ENCODE data around the gene MED29.
A peak's percentile ranks its signal among the peaks of the same experiment; 100 is the strongest.

The MED29 gene

GRCh38 chr19:39411081-39411831 is 20.1 kb downstream of the MED29 start:
- peak; percentile 29 for DNase-seq (ENCODE audit: low spot score)

GRCh38 chr19:39411832-39412099 is 20.6 kb downstream of the MED29 start:
- peak; percentile 93 for DNase-seq (ENCODE audit: low spot score)

GRCh38 chr19:39412100-39412866 is 21.1 kb downstream of the MED29 start, which contains the start of gene PLEKHG2:
Gene PLEKHG2, plus strand, starts transcription at chr19:39412669. Its CDS starts 1,418 bp downstream, at chr19:39414087.
- DNase-seq (ENCODE audit: low spot score) = peak; percentile 98

GRCh38 chr19:39412867-39413271 is 21.7 kb downstream of the MED29 start:
- DNase-seq (ENCODE audit: low spot score) = no peak

GRCh38 chr19:39413272-39413910 is 22.2 kb downstream of the MED29 start:
- no peak for DNase-seq (ENCODE audit: low spot score)

- no peak for DNase-seq (ENCODE audit: low spot score)
Observed at GRCh38 chr19:39413911-39414608, 22.9 kb downstream of the MED29 start.

GRCh38 chr19:39415111-39416046 is 24.2 kb downstream of the MED29 start:
- DNase-seq (ENCODE audit: low spot score) = no peak

- DNase-seq (ENCODE audit: low spot score) = no peak
Observed at GRCh38 chr19:39416152-39417120, 25.3 kb downstream of the MED29 start.

GRCh38 chr19:39417463-39418181 is 26.4 kb downstream of the MED29 start:
- no peak for DNase-seq (ENCODE audit: low spot score)

- no peak for DNase-seq (ENCODE audit: low spot score)
Observed at GRCh38 chr19:39419003-39419402, 27.8 kb downstream of the MED29 start.

- no peak for DNase-seq (ENCODE audit: low spot score)
Observed at GRCh38 chr19:39420769-39421168, 29.6 kb downstream of the MED29 start.

- no peak for DNase-seq (ENCODE audit: low spot score)
Observed at GRCh38 chr19:39422020-39422419, 30.8 kb downstream of the MED29 start.

- no peak for DNase-seq (ENCODE audit: low spot score)
Observed at GRCh38 chr19:39423258-39424086, 32.3 kb downstream of the MED29 start.

GRCh38 chr19:39424934-39425333 is 33.8 kb downstream of the MED29 start:
- no peak for DNase-seq (ENCODE audit: low spot score)

- no peak for DNase-seq (ENCODE audit: low spot score)
Observed at GRCh38 chr19:39425744-39426143, 34.6 kb downstream of the MED29 start.

GRCh38 chr19:39426170-39426569 is 35.0 kb downstream of the MED29 start:
- DNase-seq (ENCODE audit: low spot score) = no peak

GRCh38 chr19:39427707-39428106 is 36.5 kb downstream of the MED29 start:
- DNase-seq (ENCODE audit: low spot score) = no peak

GRCh38 chr19:39428283-39429112 is 37.3 kb downstream of the MED29 start:
- DNase-seq (ENCODE audit: low spot score) = no peak

All from CD4-positive, alpha-beta T cell treated with Interleukin-15 for 4 hours (primary cell).